ENCODE measurements around the gene SMG6. TPM values are rescaled to one million over a fixed set of nuclear protein-coding genes. Genes with fewer than 3 reads are reported as not detected.

The SMG6 gene
- total and polyA plus RNA-seq, 2 of the 8 experiments (the other 6 are each of a cell fraction or from before 2014, with no cell fraction given): 18.5 to 25.2 TPM

DNA sequence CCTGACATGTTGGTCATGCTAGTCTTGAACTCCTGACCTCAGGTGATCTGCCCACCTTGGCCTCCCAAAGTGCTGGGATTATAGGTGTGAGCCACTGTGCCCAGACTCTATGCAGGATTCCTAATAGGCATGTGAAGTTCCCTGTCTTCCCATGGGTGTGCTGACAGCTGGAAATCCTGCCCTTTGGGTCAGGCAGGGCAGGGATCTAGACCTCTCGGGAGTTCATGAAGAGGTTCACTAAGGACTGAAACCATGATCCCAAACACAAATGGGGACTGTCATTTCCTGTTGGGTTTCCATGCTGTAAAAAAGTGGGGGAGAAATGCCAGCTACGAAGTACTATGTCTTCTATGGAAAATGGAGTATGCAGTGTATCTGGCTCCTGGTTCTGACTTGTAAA lies 196.5 kb downstream of the SMG6 start:
- H4K20me1 ChIP-seq (replicated peaks in 1 of 2; ENCODE audit: control insufficient read depth in 1 of 2, insufficient read depth in 2 of 2, low read length in 2 of 2): no peaks in the 10 kb centered on the region
- H3K18ac ChIP-seq (ENCODE audit: extremely low read depth, low read length): no peak overlapping the region
- 88% methylated on average over 2 of the region's 2 CpGs; no CpG with 5 or more reads in 1 of the 2 experiments for WGBS, 2 experiments (ENCODE audit: extremely low coverage in 1 of 2, insufficient coverage in 1 of 2, insufficient read length in 1 of 2, insufficient replicate concordance in 2 of 2, low coverage in 1 of 2, low lambda C conversion rate in 2 of 2, missing lambda C conversion rate in 1 of 2)
- H4K5ac ChIP-seq (ENCODE audit: insufficient read length, low read depth, low read length): no peak overlapping the region
- no peak overlapping the region for H4K91ac ChIP-seq (replicated peaks; ENCODE audit: insufficient read length, low read length)
- no peak overlapping the region for H3K27ac ChIP-seq (ENCODE audit: low read depth, low read length)
- H2BK120ac ChIP-seq (replicated peaks; ENCODE audit: low read depth, low read length): no peak overlapping the region
- ChIA-PET CTCF (ENCODE audit: partially characterized antibody) (interaction anchor here (0.6 to 4.0 kb wide), 8 partner anchors 11 to 239 kb away, joined by 3 to 27 read pairs (median 3); no protein-coding TSS in a partner anchor), POLR2A (ENCODE audit: partially characterized antibody) (no interaction called here)
- FAIRE-seq (no peak), DNase-seq (ENCODE audit: low read depth in 1 of 2, low spot score in 2 of 2) (no peak)
- no peaks in the 10 kb centered on the region for H3K4me1 ChIP-seq (replicated peaks in 1 of 4; ENCODE audit: control insufficient read depth in 3 of 4, insufficient read depth in 4 of 4, low read length in 3 of 4)
- no peak overlapping the region for H2BK15ac ChIP-seq (ENCODE audit: low read length)
- H3K4ac ChIP-seq (replicated peaks; ENCODE audit: insufficient read length, low read depth, low read length): no peak overlapping the region
- no peak overlapping the region for H4K8ac ChIP-seq (ENCODE audit: extremely low read depth, insufficient read depth, low read length)
- H3K79me1 ChIP-seq (ENCODE audit: low read depth, low read length): no peaks in the 10 kb centered on the region
- no peak overlapping the region for H3K9ac ChIP-seq (replicated peaks in 1 of 4; ENCODE audit: extremely low read depth in 1 of 4, low read depth in 3 of 4, low read length in 3 of 4)
- no peak overlapping the region for H2BK5ac ChIP-seq (ENCODE audit: low read depth, low read length)
- no peak overlapping the region for H3K23ac ChIP-seq (ENCODE audit: insufficient read length)
- no peak overlapping the region for H2AFZ ChIP-seq (ENCODE audit: low read length)
- no peaks in the 10 kb centered on the region for H3K36me3 ChIP-seq (ENCODE audit: control insufficient read depth in 2 of 4, insufficient read depth in 4 of 4, low read length in 3 of 4)
- no peaks in the 10 kb centered on the region for H3K79me2 ChIP-seq (ENCODE audit: control insufficient read depth in 1 of 2, insufficient read depth in 2 of 2, low read length in 2 of 2)
- H3K14ac ChIP-seq (ENCODE audit: insufficient read length): no peak overlapping the region
- H3K4me2 ChIP-seq (ENCODE audit: insufficient read depth in 1 of 2, low read depth in 2 of 2, low read length in 2 of 2): no peak overlapping the region
- no peak overlapping the region for H3K56ac ChIP-seq (replicated peaks; ENCODE audit: insufficient read length, low read depth, low read length)
- no peak overlapping the region for H2BK12ac ChIP-seq (ENCODE audit: low read depth, low read length)
- H3K27me3 ChIP-seq (replicated peaks in 1 of 4; ENCODE audit: control insufficient read depth in 3 of 4, extremely low read depth in 1 of 4, insufficient read depth in 3 of 4, low read length in 3 of 4): no peaks in the 10 kb centered on the region
- H3K9me3 ChIP-seq (ENCODE audit: insufficient read depth in 2 of 2, low read depth in 1 of 2, low read length in 1 of 2): no peaks in the 10 kb centered on the region
- H3K4me3 ChIP-seq (ENCODE audit: extremely low read depth in 1 of 4, insufficient read depth in 2 of 4, low read depth in 3 of 4, low read length in 4 of 4): no peak overlapping the region
- no peak overlapping the region for H2AK5ac ChIP-seq (ENCODE audit: low read depth, low read length)
- no peak overlapping the region for H2BK20ac ChIP-seq (ENCODE audit: low read length)
- H3K23me2 ChIP-seq (ENCODE audit: low read depth, low read length): no peaks in the 10 kb centered on the region
- TF ChIP-seq CREB1 (IDR thresholded peaks at IDR 0.05) (no peak), RAD21 (IDR thresholded peaks at IDR 0.05 in 1 of 2, conservative IDR thresholded peaks at IDR 0.05 in 1 of 2; ENCODE audit: low read depth in 2 of 2, low read length in 2 of 2) (no peak), SP1 (IDR thresholded peaks at IDR 0.05; ENCODE audit: low read depth, low read length) (no peak), JUND (IDR thresholded peaks at IDR 0.05; ENCODE audit: low read length) (no peak), E2F6 (IDR thresholded peaks at IDR 0.05) (no peak), POLR2AphosphoS5 (IDR thresholded peaks at IDR 0.05; ENCODE audit: low read depth, low read length) (no peak), EP300 (IDR thresholded peaks at IDR 0.05; ENCODE audit: borderline replicate concordance in 1 of 2, low read depth in 2 of 2, low read length in 2 of 2) (no peak), PHF8 (conservative IDR thresholded peaks at IDR 0.05; ENCODE audit: low read depth, low read length) (no peak), JUN (IDR thresholded peaks at IDR 0.05; ENCODE audit: low read depth, low read length) (no peak), CHD1 (IDR thresholded peaks at IDR 0.05; ENCODE audit: low read depth, low read length) (no peak), RBBP5 (IDR thresholded peaks at IDR 0.05; ENCODE audit: borderline replicate concordance, low read depth, low read length) (no peak), CHD2 (IDR thresholded peaks at IDR 0.05; ENCODE audit: low read length) (no peak), POU5F1 (IDR thresholded peaks at IDR 0.05; ENCODE audit: low read depth, low read length) (no peak)
